Inflammatory macrophage (primary cell): Measurements from ENCODE around the gene PINK1.
"Not testable (repeated sequence)": the region's sequence is repeated elsewhere in the genome, so short reads cannot be mapped to it uniquely, and the experiment has no call there.

Source experiments
- DNase-seq, 2 donors: peaks; one replicate each; pipeline ENCODE4 v3.0.0-alpha.2; 2020 to 2022
- total RNA-seq, 18 experiments: gene quantifications; one replicate each; lab custom pipeline; 2026; ENCODE audit warnings: mixed read lengths in 6 of 18, inconsistent platforms in 2 of 18; lab: John Stamatoyannopoulos, UW

The PINK1 gene
- 28.2 to 148 (median 76.8) reads per million in 18 experiments for total RNA-seq

DNA sequence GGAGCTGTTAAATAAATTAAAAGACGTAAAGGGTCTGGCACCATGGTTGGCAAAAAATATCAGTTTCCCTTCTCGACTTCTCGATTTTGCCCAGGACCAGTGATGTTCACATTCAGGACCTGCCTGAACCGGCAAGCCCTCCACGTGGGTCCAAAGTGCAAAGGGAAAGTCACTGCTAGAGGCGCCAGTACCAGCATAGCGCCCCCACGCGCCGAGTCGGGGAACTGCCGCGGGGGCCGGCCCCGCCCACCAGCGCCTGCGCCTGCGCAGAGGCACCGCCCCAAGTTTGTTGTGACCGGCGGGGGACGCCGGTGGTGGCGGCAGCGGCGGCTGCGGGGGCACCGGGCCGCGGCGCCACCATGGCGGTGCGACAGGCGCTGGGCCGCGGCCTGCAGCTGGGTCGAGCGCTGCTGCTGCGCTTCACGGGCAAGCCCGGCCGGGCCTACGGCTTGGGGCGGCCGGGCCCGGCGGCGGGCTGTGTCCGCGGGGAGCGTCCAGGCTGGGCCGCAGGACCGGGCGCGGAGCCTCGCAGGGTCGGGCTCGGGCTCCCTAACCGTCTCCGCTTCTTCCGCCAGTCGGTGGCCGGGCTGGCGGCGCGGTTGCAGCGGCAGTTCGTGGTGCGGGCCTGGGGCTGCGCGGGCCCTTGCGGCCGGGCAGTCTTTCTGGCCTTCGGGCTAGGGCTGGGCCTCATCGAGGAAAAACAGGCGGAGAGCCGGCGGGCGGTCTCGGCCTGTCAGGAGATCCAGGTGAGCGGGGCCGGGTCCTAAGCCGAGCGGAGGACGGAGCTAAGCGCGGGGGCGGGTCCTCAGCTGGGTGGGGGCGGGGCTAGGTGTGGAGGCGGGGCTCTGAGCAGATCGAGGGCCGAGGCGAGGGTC is at the start of gene PINK1:
Gene PINK1, plus strand, starts transcription at position 269 of the 875 bp plus-strand sequence. Its CDS starts 91 bp downstream, at position 360.
- DNase-seq: peak; percentile 85 to 87

DNA sequence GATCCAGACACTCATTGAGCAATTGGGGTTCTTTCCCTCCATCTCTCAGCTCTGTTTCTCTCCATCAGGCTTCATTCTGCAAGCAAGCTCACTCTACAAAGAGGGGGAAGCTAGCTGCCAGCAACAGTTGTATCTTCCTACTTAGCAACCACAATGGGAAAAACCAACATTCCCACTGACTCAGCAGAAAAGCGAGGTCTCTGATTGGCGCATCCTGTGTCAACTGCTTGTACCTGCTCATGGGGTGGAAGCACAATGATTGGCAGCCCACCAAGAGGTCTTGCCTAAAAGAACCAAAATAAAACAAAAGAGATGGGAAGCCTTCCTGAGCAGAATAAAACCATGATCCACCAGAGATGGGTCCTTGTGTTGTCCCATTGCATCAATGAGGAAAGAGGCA is 48.4 kb upstream of the PINK1 start:
- DNase-seq: peak in 1 of 2 donors; percentile 36

DNA sequence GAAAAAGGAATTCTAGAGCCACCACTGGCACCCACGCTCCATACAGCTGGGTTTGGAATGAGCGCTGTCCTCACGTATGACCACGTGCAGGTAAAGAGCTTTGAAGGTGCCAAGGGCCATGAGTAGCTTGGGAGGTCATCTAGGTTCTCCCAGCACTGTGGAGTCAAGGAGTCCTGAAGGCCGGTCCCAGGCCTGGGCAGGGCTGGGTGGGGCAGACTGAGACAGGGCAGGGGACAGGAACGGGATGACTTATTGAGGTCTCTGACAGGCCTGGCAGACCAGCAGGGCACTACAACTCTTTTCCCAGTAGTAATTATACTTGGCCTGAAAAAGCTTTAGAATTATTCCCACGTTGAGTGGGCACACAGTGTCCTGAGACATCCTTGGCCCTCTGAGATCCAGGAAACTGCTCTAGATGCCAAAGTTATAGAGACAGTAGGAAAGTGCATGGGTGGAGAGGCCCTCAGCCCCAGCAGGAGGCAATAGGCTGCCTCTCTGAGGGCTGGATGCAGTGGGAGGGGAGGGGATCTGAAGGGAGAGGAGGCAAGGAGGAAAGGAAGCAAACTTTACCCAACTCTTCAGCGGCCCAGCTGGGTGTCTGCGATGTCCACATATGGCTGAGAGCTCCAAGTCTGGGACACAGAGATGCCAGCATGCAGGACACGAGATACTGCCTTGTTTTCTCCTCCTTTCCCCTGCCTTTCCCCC is 46.2 kb upstream of the PINK1 start:
- DNase-seq: peak; percentile 41 to 47

DNA sequence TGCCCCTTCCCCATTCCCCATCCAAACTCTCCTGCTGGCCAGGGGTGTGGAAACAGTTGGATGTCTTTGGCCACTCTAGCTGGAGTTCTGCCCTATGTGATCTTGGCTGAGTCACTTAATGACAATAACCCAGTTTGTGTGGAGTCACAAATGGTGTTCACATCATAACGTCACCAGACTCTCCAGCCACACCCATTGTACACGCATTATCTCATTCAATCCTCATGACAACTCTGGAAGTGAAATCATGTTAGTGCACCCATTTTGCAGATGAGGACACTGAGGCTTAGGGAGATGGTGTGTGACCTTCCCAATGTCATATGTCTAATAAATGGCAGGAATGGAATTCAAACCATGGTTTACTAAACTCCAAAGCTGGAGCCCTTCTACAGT is 45.6 kb upstream of the PINK1 start:
- DNase-seq: peak; percentile 84 to 87

GRCh38 chr1:20588634-20589225 is 44.5 kb upstream of the PINK1 start, which contains the start of gene CDA:
Gene CDA, plus strand, starts transcription at chr1:20589097. Its CDS starts 33 bp downstream, at chr1:20589130.
- peak; percentile 85 to 87 for DNase-seq

- peak; percentile 92 to 95 for DNase-seq
Measured at GRCh38 chr1:20589331-20590278, 43.7 kb upstream of the PINK1 start.

DNA sequence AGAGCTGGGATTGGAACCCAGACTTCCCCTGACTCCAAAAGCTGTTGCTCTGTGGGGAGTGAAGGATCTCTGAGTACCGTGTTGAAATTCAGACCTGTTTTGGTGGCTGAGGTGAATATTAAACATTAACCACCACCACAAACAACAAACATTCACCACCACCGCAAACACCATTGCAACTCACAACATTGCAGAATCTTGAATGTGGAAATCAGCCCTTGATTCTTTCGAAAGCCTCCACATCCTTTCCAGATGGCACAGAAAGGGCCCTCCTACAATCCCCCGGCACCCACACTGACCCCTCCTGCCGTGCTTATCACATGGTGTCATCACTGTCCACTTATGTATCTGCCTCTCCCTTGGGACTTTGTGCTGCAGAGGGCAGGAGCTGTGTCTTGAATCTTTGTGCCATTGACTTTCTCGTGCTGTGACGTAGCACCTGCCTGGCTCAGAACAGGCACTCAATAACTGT is 42.9 kb upstream of the PINK1 start:
- peak; percentile 96 to 98 for DNase-seq

- DNase-seq: no peak
Measured at GRCh38 chr1:20593756-20594155, 39.5 kb upstream of the PINK1 start.

DNA sequence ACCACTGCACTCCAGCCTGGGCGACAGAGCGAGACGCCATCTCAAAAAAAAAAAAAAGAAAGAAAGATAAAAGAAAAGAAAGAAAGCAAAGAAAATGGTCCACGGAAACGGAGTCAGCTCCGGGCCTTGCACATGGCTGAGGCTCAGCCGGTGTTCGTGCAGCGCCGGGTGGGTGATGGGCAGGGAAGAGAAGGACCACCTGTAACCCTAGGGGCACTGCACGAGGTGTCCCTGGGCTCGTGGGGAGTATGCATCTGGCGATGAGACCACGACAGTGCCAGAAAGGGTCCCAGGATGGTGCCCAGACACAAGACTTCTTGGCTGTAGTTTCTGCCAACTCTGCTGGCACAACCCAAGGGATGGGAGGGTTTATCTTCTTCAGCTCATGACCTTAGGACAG is 38.5 kb upstream of the PINK1 start:
- no peak for DNase-seq

DNA sequence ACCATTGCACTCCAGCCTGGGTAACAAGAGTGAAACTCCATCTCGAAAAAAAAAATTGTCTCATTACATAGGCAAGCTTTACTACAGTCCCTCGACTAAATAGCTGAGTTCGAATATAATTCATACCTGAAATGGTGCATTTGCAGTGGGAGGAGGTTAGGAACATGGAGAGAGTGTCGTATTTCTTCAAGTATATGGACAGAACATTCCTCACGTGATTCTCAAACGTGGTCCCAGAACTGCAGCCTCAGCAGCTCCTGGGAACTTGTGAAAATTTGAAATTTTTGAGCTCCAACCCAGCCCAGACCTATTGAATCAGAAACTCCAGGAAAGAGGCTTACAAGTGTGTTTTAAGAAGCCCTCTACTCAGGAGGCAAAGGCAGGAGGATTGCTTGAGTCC is 37.2 kb upstream of the PINK1 start:
- no peak for DNase-seq

GRCh38 chr1:20597650-20598049 is 35.6 kb upstream of the PINK1 start:
- peak; percentile 87 to 88 for DNase-seq

GRCh38 chr1:20600156-20600555 is 33.1 kb upstream of the PINK1 start:
- no peak for DNase-seq

DNA sequence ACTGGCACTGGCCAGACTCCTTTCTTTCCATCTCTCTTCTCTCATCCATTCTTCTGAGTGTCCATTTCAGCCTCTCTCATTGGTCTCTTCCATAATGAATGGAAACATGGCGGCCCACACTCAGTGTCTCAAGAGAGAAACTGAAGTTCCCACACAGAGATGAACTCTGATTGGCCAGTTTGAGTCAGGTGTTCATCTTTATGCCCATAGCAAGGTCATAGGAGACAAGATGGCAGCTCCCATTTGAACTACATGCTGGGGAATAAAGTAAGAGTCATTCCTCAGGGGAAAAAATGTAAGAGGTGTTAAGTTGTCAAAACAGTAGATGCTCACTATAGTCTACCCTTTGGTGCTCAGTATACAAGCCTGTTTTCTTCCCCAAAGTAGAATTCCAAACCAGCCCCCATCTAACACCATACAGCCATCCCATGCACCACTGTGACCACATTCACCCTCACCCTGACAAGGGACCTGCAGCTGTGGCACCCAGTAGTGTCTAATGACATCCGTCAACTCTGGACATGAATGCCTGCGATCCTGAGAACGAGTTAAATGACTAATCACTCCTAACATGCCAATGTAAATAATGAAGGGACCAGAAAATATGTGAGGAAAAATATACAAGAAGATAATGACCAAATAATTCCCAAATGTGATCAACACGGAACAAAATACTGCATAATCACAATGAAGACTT is 32.0 kb upstream of the PINK1 start:
- no peak for DNase-seq

DNA sequence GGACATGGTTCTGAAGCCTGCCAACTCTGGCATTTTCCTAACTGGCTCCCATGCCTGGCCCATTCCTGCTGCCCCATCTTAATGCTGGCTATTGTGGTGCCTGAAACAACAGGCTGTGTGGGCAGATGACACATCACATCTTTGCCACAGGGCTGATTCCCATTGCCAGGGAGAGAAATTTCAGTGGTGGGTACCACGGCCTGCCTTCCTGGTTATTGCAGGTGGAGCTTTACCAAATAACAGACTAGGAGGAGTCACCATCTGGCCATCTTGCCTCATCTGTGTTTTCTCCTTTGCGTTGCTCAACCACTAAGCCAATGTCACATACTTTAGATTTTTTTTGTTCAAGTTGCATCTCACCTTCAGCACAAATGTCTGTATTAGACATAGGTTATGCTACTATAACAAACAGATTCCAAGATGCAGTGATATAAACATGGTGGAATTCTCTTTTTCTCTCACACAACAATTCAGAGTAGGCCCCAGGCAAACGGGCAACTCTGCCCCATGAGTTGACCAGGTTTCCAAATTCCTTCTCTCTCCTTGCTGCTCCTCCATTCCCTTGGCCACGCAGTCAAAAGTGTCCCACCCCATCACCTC is 30.3 kb upstream of the PINK1 start:
- no peak for DNase-seq

GRCh38 chr1:20603504-20604464 is 29.5 kb upstream of the PINK1 start:
- peak; percentile 53 to 67 for DNase-seq

DNA sequence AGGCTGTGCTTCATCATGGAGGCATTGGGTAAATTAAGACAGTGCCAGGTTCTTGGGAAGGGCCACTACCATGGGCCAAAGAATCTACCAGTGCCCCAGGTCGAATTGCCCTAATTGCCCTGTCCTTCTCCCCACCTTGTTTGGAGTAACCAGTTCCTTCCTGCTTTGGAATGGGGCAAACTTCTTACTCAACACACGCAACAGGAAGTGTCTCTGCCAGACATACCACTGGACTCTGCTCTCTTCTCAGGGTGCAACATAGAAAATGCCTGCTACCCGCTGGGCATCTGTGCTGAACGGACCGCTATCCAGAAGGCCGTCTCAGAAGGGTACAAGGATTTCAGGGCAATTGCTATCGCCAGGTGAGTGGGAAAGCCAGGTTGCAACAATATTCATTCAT is 28.6 kb upstream of the PINK1 start:
- peak; percentile 57 to 62 for DNase-seq

GRCh38 chr1:20606801-20607570 is 26.3 kb upstream of the PINK1 start:
- DNase-seq: not testable (repeated sequence)

GRCh38 chr1:20609541-20609940 is 23.7 kb upstream of the PINK1 start:
- no peak for DNase-seq

- no peak for DNase-seq
Measured at GRCh38 chr1:20610970-20611369, 22.3 kb upstream of the PINK1 start.
